HEK293 (cell line): ENCODE measurements around the gene NCLN.

Source experiments
- CTCF ChIP-seq: fragments of 450-650 bp; formaldehyde crosslinking; IDR thresholded peaks from 2 replicates; pipeline ENCODE4 v1.5.1; 2016; ENCODE audit warnings: missing biosample characterization, missing genetic modification characterization
- OSR2 ChIP-seq: fragments of 450-650 bp; formaldehyde crosslinking; IDR thresholded peaks from 2 replicates; pipeline ENCODE4 v1.5.1; 2016; ENCODE audit warnings: missing biosample characterization, missing genetic modification characterization
- PRDM1 ChIP-seq: fragments of 450-650 bp; formaldehyde crosslinking; IDR thresholded peaks from 2 replicates; pipeline ENCODE4; 2016; ENCODE audit warnings: missing biosample characterization, missing genetic modification characterization
- REPIN1 ChIP-seq: fragments of 450-650 bp; formaldehyde crosslinking; IDR thresholded peaks from 2 replicates; pipeline ENCODE4 v1.5.1; 2017; ENCODE audit warnings: missing biosample characterization, missing genetic modification characterization, low read depth
- REST ChIP-seq: fragments of 450-650 bp; formaldehyde crosslinking; IDR thresholded peaks from 2 replicates; pipeline ENCODE4 v1.5.1; 2016; ENCODE audit warnings: missing biosample characterization, missing genetic modification characterization
- ZNF10 ChIP-seq: fragments of 450-650 bp; formaldehyde crosslinking; IDR thresholded peaks from 2 replicates; pipeline ENCODE4 v1.5.1; 2017; ENCODE audit warnings: missing biosample characterization, missing genetic modification characterization
- ZNF223 ChIP-seq: fragments of 450-650 bp; formaldehyde crosslinking; IDR thresholded peaks from 2 replicates; pipeline ENCODE4 v1.5.1; 2016; ENCODE audit warnings: missing biosample characterization, missing genetic modification characterization
- ZNF561 ChIP-seq: fragments of 450-650 bp; IDR thresholded peaks from 2 replicates; pipeline ENCODE4 v1.5.1; 2018; ENCODE audit warnings: missing biosample characterization, missing genetic modification characterization, borderline replicate concordance

GRCh38 chr19:3245050-3245449, 59.3 kb downstream of the NCLN start:
- TF ChIP-seq CTCF (tag by site-specific recombination): no peak; the same call in 1 of the 2 replicates
- TF ChIP-seq OSR2: no peak
- TF ChIP-seq ZNF10 (tag by site-specific recombination): no peak
- TF ChIP-seq ZNF561 (tag by site-specific recombination): no peak
- TF ChIP-seq REST (tag by site-specific recombination): no peak
- no peak for TF ChIP-seq PRDM1
- no peak for TF ChIP-seq ZNF223
- TF ChIP-seq REPIN1: no peak
